H1 (cell line): ENCODE data around the gene PLEKHH3. TPM values are rescaled to one million over a fixed set of nuclear protein-coding genes. Genes with fewer than 3 reads are reported as not detected.

Source experiments
- CTCF ChIA-PET: fragments of 300-600 bp; sonication (Branson Sonifier 250); formaldehyde crosslinking; loops from one replicate; lab custom pipeline; 2021; ENCODE audit not compliant: partially characterized antibody; lab: Charles Lee
- POLR2A ChIA-PET: fragments of 300-600 bp; sonication (Branson Sonifier 250); formaldehyde crosslinking; loops from one replicate; lab custom pipeline; 2021; ENCODE audit warnings: inconsistent platforms; ENCODE audit not compliant: partially characterized antibody; lab: Charles Lee
- DNase-seq, 2 experiments: peaks; one replicate each; pipeline versions ENCODE4 v3.0.0 to v3.0.0-alpha.2; 2010 to 2022; ENCODE audit warnings: low spot score in 2 of 2, low read depth in 1 of 2, mixed read lengths in 1 of 2
- FAIRE-seq: peaks from 2 replicates; lab custom pipeline; 2011; peaks lifted over from hg19 to GRCh38; lab: Jason Lieb, UNC
- H2AFZ ChIP-seq: 2 replicates; pipeline ENCODE4 v1.8.1; 2012; ENCODE audit warnings: low read length, inconsistent platforms
- H2AK5ac ChIP-seq: 2 replicates; pipeline ENCODE4 v1.6.1; 2013; ENCODE audit warnings: low read depth, low read length
- H2BK120ac ChIP-seq: replicated peaks from 2 replicates; pipeline ENCODE3; 2013; ENCODE audit warnings: low read depth, low read length, inconsistent platforms
- H2BK12ac ChIP-seq: 2 replicates; pipeline ENCODE4 v1.6.1; 2013; ENCODE audit warnings: low read depth, low read length
- H2BK15ac ChIP-seq: 2 replicates; pipeline ENCODE4 v1.6.1; 2013; ENCODE audit warnings: low read length
- H2BK20ac ChIP-seq: 2 replicates; pipeline ENCODE4 v1.6.1; 2013; ENCODE audit warnings: low read length
- H2BK5ac ChIP-seq: 2 replicates; pipeline ENCODE4 v1.6.1; 2013; ENCODE audit warnings: low read depth, low read length
- H3K14ac ChIP-seq: 2 replicates; pipeline ENCODE4 v1.6.1; 2013; ENCODE audit warnings: inconsistent platforms; ENCODE audit not compliant: insufficient read length
- H3K18ac ChIP-seq: 2 replicates; pipeline ENCODE4 v1.6.1; 2013; ENCODE audit warnings: low read length; ENCODE audit errors: extremely low read depth
- H3K23ac ChIP-seq: 2 replicates; pipeline ENCODE4 v1.6.1; 2013; ENCODE audit warnings: inconsistent platforms; ENCODE audit not compliant: insufficient read length
- H3K23me2 ChIP-seq: 2 replicates; pipeline ENCODE4 v1.6.1; 2013; ENCODE audit warnings: low read depth, low read length
- H3K27ac ChIP-seq: 2 replicates; pipeline ENCODE4 v1.6.1; 2011; ENCODE audit warnings: low read depth, low read length, inconsistent platforms
- H3K27me3 ChIP-seq, 4 experiments: replicated peaks in 1 of 4; 1 replicate in 1 of 4; 2 replicates in 3 of 4; pipeline versions ENCODE4 v1.6.1 to v1.8.1; 2011 to 2013; ENCODE audit warnings: low read length in 3 of 4, mild to moderate bottlenecking in 3 of 4, inconsistent platforms in 2 of 4, mixed read lengths in 2 of 4, moderate library complexity in 1 of 4; ENCODE audit not compliant: control insufficient read depth in 3 of 4, insufficient read depth in 3 of 4; ENCODE audit errors: extremely low read depth in 1 of 4
- H3K36me3 ChIP-seq, 4 experiments: 2 replicates each; pipeline versions ENCODE4 v1.6.1 to v1.8.1; 2011 to 2013; ENCODE audit warnings: mild to moderate bottlenecking in 4 of 4, low read length in 3 of 4, moderate library complexity in 2 of 4, control low read depth in 1 of 4, inconsistent platforms in 1 of 4; ENCODE audit not compliant: insufficient read depth in 4 of 4, control insufficient read depth in 2 of 4
- H3K4ac ChIP-seq: replicated peaks from 2 replicates; pipeline ENCODE3; 2013; ENCODE audit warnings: low read length, low read depth, mixed read lengths, inconsistent platforms; ENCODE audit not compliant: insufficient read length
- H3K4me1 ChIP-seq, 4 experiments: replicated peaks in 1 of 4; 1 replicate in 1 of 4; 2 replicates in 3 of 4; pipeline versions ENCODE4 v1.6.1 to v1.8.1; 2011 to 2013; ENCODE audit warnings: low read length in 3 of 4, inconsistent platforms in 2 of 4, mixed read lengths in 1 of 4; ENCODE audit not compliant: insufficient read depth in 4 of 4, control insufficient read depth in 3 of 4
- H3K4me2 ChIP-seq, 2 experiments: 2 replicates each; pipeline versions ENCODE4 v1.6.1 to v1.8.1; 2011 to 2013; ENCODE audit warnings: low read depth in 2 of 2, low read length in 2 of 2, control low read depth in 1 of 2, inconsistent platforms in 1 of 2, mild to moderate bottlenecking in 1 of 2; ENCODE audit not compliant: insufficient read depth in 1 of 2
- H3K4me3 ChIP-seq, 4 experiments: fragments of 200-600, 300-600 bp in 1 of 4; sonication (generic), shearing (Covaris generic), sonication (Bioruptor Twin) in 1 of 4; 2 replicates each; pipeline versions ENCODE4 v1.5.1 to v1.8.1; 2011 to 2016; ENCODE audit warnings: low read length in 4 of 4, low read depth in 3 of 4, control low read depth in 2 of 4, inconsistent platforms in 2 of 4, mild to moderate bottlenecking in 2 of 4, mixed read lengths in 1 of 4, moderate library complexity in 1 of 4; ENCODE audit not compliant: insufficient read depth in 2 of 4; ENCODE audit errors: extremely low read depth in 1 of 4
- H3K56ac ChIP-seq: replicated peaks from 2 replicates; pipeline ENCODE3; 2013; ENCODE audit warnings: low read depth, mild to moderate bottlenecking, mixed read lengths, low read length, inconsistent platforms; ENCODE audit not compliant: insufficient read length
- H3K79me1 ChIP-seq: 2 replicates; pipeline ENCODE4 v1.6.1; 2013; ENCODE audit warnings: low read depth, low read length, control low read depth
- H3K79me2 ChIP-seq, 2 experiments: 2 replicates each; pipeline versions ENCODE4 v1.6.1 to v1.8.1; 2012 to 2013; ENCODE audit warnings: low read length in 2 of 2, mild to moderate bottlenecking in 2 of 2, inconsistent platforms in 1 of 2; ENCODE audit not compliant: insufficient read depth in 2 of 2, control insufficient read depth in 1 of 2
- H3K9ac ChIP-seq, 4 experiments: replicated peaks in 1 of 4; 1 replicate in 1 of 4; 2 replicates in 3 of 4; pipeline versions ENCODE4 v1.6.1 to v1.8.1; 2011 to 2013; ENCODE audit warnings: low read depth in 3 of 4, low read length in 3 of 4, control low read depth in 2 of 4, mild to moderate bottlenecking in 2 of 4, moderate library complexity in 2 of 4, inconsistent platforms in 1 of 4; ENCODE audit errors: extremely low read depth in 1 of 4
- H3K9me3 ChIP-seq, 2 experiments: 2 replicates each; pipeline versions ENCODE4 v1.6.1 to v1.8.1; 2012 to 2013; ENCODE audit warnings: mild to moderate bottlenecking in 2 of 2, moderate library complexity in 2 of 2, control low read depth in 1 of 2, inconsistent platforms in 1 of 2, low read depth in 1 of 2, low read length in 1 of 2, mixed read lengths in 1 of 2; ENCODE audit not compliant: insufficient read depth in 2 of 2
- H4K20me1 ChIP-seq, 2 experiments: replicated peaks in 1 of 2; 2 replicates each; pipeline versions ENCODE3 to v1.8.1; 2011 to 2013; ENCODE audit warnings: inconsistent platforms in 2 of 2, low read length in 2 of 2, mild to moderate bottlenecking in 1 of 2; ENCODE audit not compliant: insufficient read depth in 2 of 2, control insufficient read depth in 1 of 2
- H4K5ac ChIP-seq: 2 replicates; pipeline ENCODE4 v1.6.1; 2013; ENCODE audit warnings: low read length, low read depth, mixed read lengths, inconsistent platforms; ENCODE audit not compliant: insufficient read length
- H4K8ac ChIP-seq: 2 replicates; pipeline ENCODE4 v1.8.0; 2013; ENCODE audit warnings: mild to moderate bottlenecking, moderate library complexity, low read length, inconsistent platforms; ENCODE audit not compliant: insufficient read depth; ENCODE audit errors: extremely low read depth
- H4K91ac ChIP-seq: replicated peaks from 2 replicates; pipeline ENCODE3; 2013; ENCODE audit warnings: low read length, mixed read lengths, inconsistent platforms; ENCODE audit not compliant: insufficient read length
- BCL11A ChIP-seq, 2 experiments: IDR thresholded peaks; one replicate each; pipeline ENCODE4 v1.6.1; 2011; ENCODE audit warnings: low read depth in 2 of 2, low read length in 2 of 2, mild to moderate bottlenecking in 2 of 2
- CBX5 ChIP-seq: fragments of 300-800, 300-1000 bp; sonication (generic); IDR thresholded peaks from 2 replicates; pipeline ENCODE4 v1.7.1; 2016; ENCODE audit warnings: antibody characterized with exemption, low read length, low read depth
- CBX8 ChIP-seq: fragments of 300-800, 300-1000 bp; sonication (generic); IDR thresholded peaks from 2 replicates; pipeline ENCODE4 v1.7.1; 2016; ENCODE audit warnings: low read depth, low read length, borderline replicate concordance
- EGR1 ChIP-seq: IDR thresholded peaks from 2 replicates; pipeline ENCODE4 v1.6.1; 2011; ENCODE audit warnings: low read depth, low read length, borderline replicate concordance
- HDAC2 ChIP-seq, 2 experiments: fragments of 300-600 bp in 1 of 2; sonication (generic) in 1 of 2; IDR thresholded peaks; 2 replicates each; pipeline ENCODE4 v1.6.1; 2011 to 2012; ENCODE audit warnings: low read depth in 2 of 2, low read length in 2 of 2, mild to moderate bottlenecking in 2 of 2, moderate library complexity in 2 of 2, borderline replicate concordance in 1 of 2, inconsistent platforms in 1 of 2
- RFX5 ChIP-seq: IDR thresholded peaks from 2 replicates; pipeline ENCODE4 v1.6.1; 2011; ENCODE audit warnings: low read depth, low read length, improper control_type of control experiment, borderline replicate concordance
- RNF2 ChIP-seq: fragments of 200-900, 300-1000 bp; sonication (generic); IDR thresholded peaks from 2 replicates; pipeline ENCODE4 v1.7.1; 2016; ENCODE audit warnings: borderline replicate concordance, low read depth, mild to moderate bottlenecking, antibody characterized with exemption, low read length; ENCODE audit not compliant: poor library complexity, severe bottlenecking; ENCODE audit errors: missing control alignments
- SIN3A ChIP-seq, 2 experiments: IDR thresholded peaks in 1 of 2; conservative IDR thresholded peaks in 1 of 2; 2 replicates each; pipeline ENCODE4 v1.6.1; 2011 to 2012; ENCODE audit warnings: low read length in 2 of 2, improper control_type of control experiment in 1 of 2, low read depth in 1 of 2, mild to moderate bottlenecking in 1 of 2
- SIRT6 ChIP-seq: IDR thresholded peaks from one replicate; pipeline ENCODE4 v1.7.1; 2012; ENCODE audit warnings: low read length, inconsistent platforms
- SIX5 ChIP-seq: IDR thresholded peaks from 2 replicates; pipeline ENCODE4 v1.6.1; 2011; ENCODE audit warnings: mild to moderate bottlenecking, low read depth, low read length
- SP1 ChIP-seq: IDR thresholded peaks from 2 replicates; pipeline ENCODE4 v1.6.1; 2011; ENCODE audit warnings: low read depth, low read length
- TAF1 ChIP-seq: IDR thresholded peaks from 2 replicates; pipeline ENCODE4 v1.6.1; 2011; ENCODE audit warnings: mild to moderate bottlenecking, low read depth, low read length
- WGBS, 2 experiments: shearing (Covaris generic) in 1 of 2; methylation state at CpG; one replicate each; pipeline versions ENCODE4 v1.1.6 to v1.1.7; 2013 to 2015; ENCODE audit warnings: low lambda C conversion rate in 2 of 2, mixed read lengths in 2 of 2, inconsistent platforms in 1 of 2, low coverage in 1 of 2, missing lambda C conversion rate in 1 of 2; ENCODE audit not compliant: insufficient replicate concordance in 2 of 2, insufficient coverage in 1 of 2, insufficient read length in 1 of 2; ENCODE audit errors: extremely low coverage in 1 of 2, missing lambda C conversion rate in 1 of 2; 5-methylcytosine and 5-hydroxymethylcytosine counted together
- polyA plus RNA-seq, 7 experiments: library from polyadenylated mRNA; depleted of rRNA in 3 of 7; stranded (reverse) in 5 of 7; unstranded in 2 of 7; fragments of >200 nt in 5 of 7; fragments of 200-250 nt in 2 of 7; gene quantifications; 1 replicate in 5 of 7; 2 replicates in 1 of 7; 4 replicates in 1 of 7; pipeline versions ENCODE4 v1.2.1 to v1.2.3, GENCODE V29; 2011 to 2013; ENCODE audit warnings: missing spikeins in 2 of 7, mixed read lengths in 2 of 7
- total RNA-seq: library from RNA; stranded (reverse); fragmentation: NEBNext Ultra II Directional; extraction: Animal tissue kit (Norgen Biotek cat#: 25700); gene quantifications from 2 replicates; pipeline ENCODE4 v1.2.1, GENCODE V29; 2021
- TF ChIP-seq, protein P1 (sequence below): IDR thresholded peaks from 2 replicates; pipeline ENCODE4 v1.6.1; 2011; ENCODE audit warnings: low read depth, mild to moderate bottlenecking, low read length; ENCODE audit not compliant: insufficient read depth

The PLEKHH3 gene
- total and polyA plus RNA-seq, 2 of the 8 experiments (the other 6 are each of a cell fraction or from before 2014, with no cell fraction given), result 11.1 to 13.5 TPM

- Histone ChIP-seq H4K20me1 (peaks cover 0 to 6% of the 10 kb centered on the region in 2 experiments), H3K14ac (no peak overlapping the region), H3K27ac (no peak overlapping the region), H3K18ac (no peak overlapping the region), H3K79me1 (no peaks in the 10 kb centered on the region), H3K23ac (no peak overlapping the region), H2BK15ac (no peak overlapping the region), H3K9ac (no peak overlapping the region), H2BK12ac (no peak overlapping the region), H2AK5ac (no peak overlapping the region), H4K5ac (no peak overlapping the region), H3K36me3 (peaks cover 8 to 38% (median 17%) of the 10 kb centered on the region in 4 experiments; a peak in 6 of 8 replicates), H2AFZ (no peak overlapping the region), H3K4me3 (no peak overlapping the region), H4K8ac (no peak overlapping the region), H4K91ac (no peak overlapping the region), H3K56ac (no peak overlapping the region), H2BK5ac (no peak overlapping the region), H3K4me1 (peaks cover under 1 to 14% (median 8%) of the 10 kb centered on the region in 4 experiments), H3K27me3 (peaks cover 0 to 5% (median 0%) of the 10 kb centered on the region in 4 experiments; a peak in 2 of 7 replicates), H2BK120ac (no peak overlapping the region), H3K23me2 (peaks cover 10% of the 10 kb centered on the region), H3K4ac (no peak overlapping the region), H3K4me2 (no peak overlapping the region), H2BK20ac (no peak overlapping the region), H3K9me3 (no peaks in the 10 kb centered on the region), H3K79me2 (no peaks in the 10 kb centered on the region)
- ChIA-PET POLR2A (interaction anchor here (16.6 kb wide), 1 partner anchor 9 kb away, joined by 239 read pairs; the partner anchor contains the start of genes CCR10 and PLEKHH3), CTCF (no interaction called here)
- WGBS, 2 experiments, result 95% methylated on average over 14 of the region's 14 CpGs; no CpG with 5 or more reads in 1 of the 2 experiments
- FAIRE-seq (no peak), DNase-seq (no peak)
- TF ChIP-seq, protein P1, sequence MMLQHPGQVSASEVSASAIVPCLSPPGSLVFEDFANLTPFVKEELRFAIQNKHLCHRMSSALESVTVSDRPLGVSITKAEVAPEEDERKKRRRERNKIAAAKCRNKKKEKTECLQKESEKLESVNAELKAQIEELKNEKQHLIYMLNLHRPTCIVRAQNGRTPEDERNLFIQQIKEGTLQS, result no peak
- TF ChIP-seq CBX5 (no peak), RNF2 (no peak), BCL11A (IDR thresholded peaks at IDR 0.05; ENCODE audit: low read depth in 2 of 2, low read length in 2 of 2) (no peak), SP1 (no peak), RFX5 (no peak), TAF1 (no peak), EGR1 (no peak), SIX5 (no peak), SIN3A (conservative IDR thresholded peaks at IDR 0.05 in 1 of 2, IDR thresholded peaks at IDR 0.05 in 1 of 2; ENCODE audit: low read depth in 1 of 2, low read length in 2 of 2) (no peak), CBX8 (no peak), HDAC2 (IDR thresholded peaks at IDR 0.05; ENCODE audit: borderline replicate concordance in 1 of 2, low read depth in 2 of 2, low read length in 2 of 2) (no peak), SIRT6 (no peak)
Observed at GRCh38 chr17:42665581-42666001, 11.2 kb downstream of the PLEKHH3 start.
